Stimulated activated CD8-positive, alpha-beta memory T cell treated with anti-CD3 and anti-CD28 coated beads, Interleukin-7, amount 100 ng/mL, for 1 hour (primary cell): Measurements from ENCODE around the gene PCBP4.
"Not testable (repeated sequence)": the region's sequence is repeated elsewhere in the genome, so short reads cannot be mapped to it uniquely, and the experiment has no call there.

ENCODE experiments used
- DNase-seq, 2 donors: peaks; one replicate each; pipeline ENCODE4 v3.0.0-alpha.2; 2020; ENCODE audit warnings: low read depth in 2 of 2

PCBP4 gene

GRCh38 chr3:51994530-51994929 lies 27.3 kb upstream of the PCBP4 start:
- DNase-seq: no peak

- DNase-seq: not testable (repeated sequence)
Observed at GRCh38 chr3:51993657-51994056, 26.4 kb upstream of the PCBP4 start.

GRCh38 chr3:51992017-51992682 lies 24.9 kb upstream of the PCBP4 start:
- DNase-seq: no peak

GRCh38 chr3:51990501-51990971 lies 23.3 kb upstream of the PCBP4 start:
- not testable (repeated sequence) for DNase-seq

DNA sequence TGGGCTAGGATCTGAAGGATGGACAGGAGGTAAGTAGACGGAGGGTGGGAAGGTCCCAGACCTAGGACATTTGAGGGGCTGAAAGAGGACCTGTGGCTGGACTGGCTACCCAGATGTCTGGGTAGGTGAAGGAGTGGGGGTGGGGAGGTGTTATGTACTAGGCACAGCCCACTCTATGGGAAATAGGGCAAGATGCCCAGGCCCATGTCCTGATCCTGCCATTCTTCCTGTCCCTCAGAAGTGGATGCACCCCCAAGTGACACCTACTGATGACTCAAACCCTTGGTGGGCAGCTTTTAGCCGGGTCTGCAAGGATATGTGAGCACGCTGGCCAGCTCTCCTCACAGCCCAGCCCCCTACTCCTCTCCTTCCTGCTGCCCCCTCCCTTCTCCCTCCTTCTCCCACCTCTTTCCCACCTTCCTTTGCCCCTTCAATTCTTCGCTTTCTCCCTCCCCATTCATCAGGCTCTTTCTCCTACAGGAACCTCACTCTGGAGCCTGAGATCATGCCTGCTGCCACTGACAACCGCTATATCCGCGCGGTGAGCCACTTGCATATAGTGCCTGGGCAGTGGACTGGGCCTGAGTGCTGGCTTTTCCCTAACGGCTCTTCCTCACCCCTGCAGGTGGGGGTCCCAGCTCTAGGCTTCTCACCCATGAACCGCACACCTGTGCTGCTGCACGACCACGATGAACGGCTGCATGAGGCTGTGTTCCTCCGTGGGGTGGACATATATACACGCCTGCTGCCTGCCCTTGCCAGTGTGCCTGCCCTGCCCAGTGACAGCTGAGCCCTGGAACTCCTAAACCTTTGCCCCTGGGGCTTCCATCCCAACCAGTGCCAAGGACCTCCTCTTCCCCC lies 21.3 kb upstream of the PCBP4 start:
- no peak for DNase-seq

DNA sequence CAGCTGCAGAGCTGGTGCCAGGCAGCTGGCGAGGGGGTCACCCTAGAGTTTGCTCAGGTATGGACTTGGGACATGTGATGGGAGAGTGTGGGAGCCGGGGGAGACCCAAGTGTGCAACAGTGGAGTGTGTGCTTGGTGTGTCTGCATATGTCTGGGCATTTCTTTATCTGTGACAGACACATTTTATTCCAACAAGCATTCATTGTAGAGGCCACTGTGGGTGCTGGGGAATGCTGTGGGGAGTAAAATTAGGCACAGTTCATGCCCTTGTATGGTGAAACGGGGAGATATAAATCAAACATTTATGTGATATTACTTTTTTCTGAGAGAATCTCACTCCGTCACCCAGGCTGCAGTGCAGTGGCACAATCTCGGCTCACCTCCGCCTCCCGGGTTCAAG lies 20.3 kb upstream of the PCBP4 start:
- no peak for DNase-seq

GRCh38 chr3:51986010-51986947 lies 19.0 kb upstream of the PCBP4 start:
- no peak for DNase-seq

GRCh38 chr3:51985063-51985462 lies 17.8 kb upstream of the PCBP4 start:
- no peak for DNase-seq

DNA sequence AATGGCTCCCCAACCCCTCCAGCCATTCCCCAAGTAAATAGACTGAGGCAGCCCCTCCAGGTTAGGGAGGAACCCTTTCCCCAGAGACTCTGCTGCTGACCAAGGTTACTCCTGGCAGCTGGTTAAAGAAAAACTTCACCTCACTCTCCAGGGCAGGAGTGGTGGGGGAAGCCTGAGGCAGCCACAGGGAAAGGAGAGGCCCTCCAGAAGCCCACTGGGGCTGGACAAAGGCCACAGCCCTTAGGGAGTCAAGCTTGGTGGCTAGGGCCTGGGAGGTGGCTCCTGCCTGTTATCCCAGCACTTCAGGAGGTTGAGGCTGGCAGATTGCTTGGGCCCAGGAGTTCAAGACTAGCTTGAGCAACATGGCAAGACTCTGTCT lies 17.0 kb upstream of the PCBP4 start:
- DNase-seq: no peak

GRCh38 chr3:51983578-51984268 lies 16.5 kb upstream of the PCBP4 start:
- no peak for DNase-seq

GRCh38 chr3:51982838-51983577 lies 15.8 kb upstream of the PCBP4 start, which contains the start of gene ACY1:
ACY1 (plus strand) TSS chr3:51983535; CDS start chr3:51984065, 530 bp downstream.
- peak; percentile 27 to 34 for DNase-seq

GRCh38 chr3:51982352-51982837 lies 15.1 kb upstream of the PCBP4 start:
- no peak for DNase-seq

DNA sequence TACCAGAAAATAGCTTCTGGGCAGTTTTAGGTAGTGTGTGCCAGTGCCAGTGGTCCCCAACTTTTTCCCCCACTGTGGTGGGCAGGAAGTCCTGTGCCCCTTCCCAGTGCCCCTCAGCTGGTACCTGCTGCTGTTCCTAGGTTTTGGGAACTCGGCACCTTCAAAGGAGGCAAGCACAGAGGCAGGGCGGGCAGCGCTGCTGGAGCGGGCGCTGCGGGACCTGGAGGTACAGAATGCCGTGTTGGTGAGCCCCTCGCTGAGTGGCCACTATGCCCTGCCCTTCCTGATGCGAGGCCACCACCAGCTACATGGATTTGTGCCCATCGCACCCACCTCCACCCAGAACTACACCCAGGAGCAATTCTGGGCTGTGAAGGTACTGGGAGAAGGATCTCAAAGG lies 13.0 kb upstream of the PCBP4 start:
- DNase-seq: no peak

- no peak for DNase-seq
Observed at GRCh38 chr3:51978143-51978502, 10.9 kb upstream of the PCBP4 start.

DNA sequence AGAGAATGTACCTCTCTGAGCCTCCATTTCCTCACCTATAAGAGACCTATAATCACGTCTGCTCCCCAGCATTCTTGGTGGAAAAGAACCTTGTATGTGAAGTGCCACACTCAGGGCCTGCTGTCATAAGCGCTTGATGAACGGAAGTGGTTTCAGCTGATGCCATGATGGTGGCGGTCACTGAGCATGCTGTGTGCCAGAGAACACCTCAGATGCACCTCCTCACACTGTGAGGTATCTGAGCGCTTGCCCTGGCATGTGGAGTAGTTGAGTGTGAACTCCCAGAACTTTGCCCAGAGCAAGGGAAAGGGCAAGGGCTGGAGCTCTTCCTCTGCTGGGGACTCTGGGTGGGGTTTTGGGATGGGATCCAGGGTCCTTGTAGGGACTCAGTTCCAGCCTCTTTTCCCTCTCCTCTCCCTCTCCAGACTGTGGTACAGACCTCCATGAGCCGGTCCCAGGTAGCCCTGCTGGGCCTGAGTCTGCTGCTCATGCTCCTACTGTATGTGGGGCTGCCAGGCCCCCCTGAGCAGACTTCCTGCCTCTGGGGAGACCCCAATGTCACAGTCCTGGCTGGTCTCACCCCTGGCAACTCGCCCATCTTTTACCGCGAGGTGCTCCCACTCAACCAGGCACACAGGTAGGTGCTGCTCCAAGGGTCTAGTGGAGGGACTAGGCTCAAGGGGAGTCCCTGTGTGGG lies 10.3 kb upstream of the PCBP4 start:
- no peak for DNase-seq

- no peak for DNase-seq
Observed at GRCh38 chr3:51975852-51976549, 8.7 kb upstream of the PCBP4 start.

- DNase-seq: peak; percentile 38 to 42
Observed at GRCh38 chr3:51974963-51975851, 8.0 kb upstream of the PCBP4 start, which contains the start of gene ABHD14A. ABHD14A (plus strand) TSS chr3:51975064; CDS start chr3:51975136, 72 bp downstream.
